HEK293 (cell line): Measurements from ENCODE around the gene KCNJ11.

ENCODE experiments used
- CTCF ChIA-PET: fragments of 350-600 bp; formaldehyde crosslinking; extraction: SDS; loops from one replicate; lab custom pipeline; 2021; ENCODE audit warnings: antibody characterized with exemption; lab: Yijun Ruan, JAX
- POLR2A ChIA-PET: fragments of 300-600 bp; formaldehyde crosslinking; extraction: SDS; loops from one replicate; lab custom pipeline; 2020; ENCODE audit warnings: antibody characterized with exemption, inconsistent platforms; lab: Yijun Ruan, JAX
- H3K27ac ChIP-seq: fragments of 200-500 bp; sonication (Bioruptor generic); 2 replicates; pipeline ENCODE4 v1.5.1; 2014; ENCODE audit warnings: low read depth, low read length, control low read depth, inconsistent platforms; ENCODE audit errors: extremely low read depth
- H3K36me3 ChIP-seq, 2 experiments: fragments of 200-500 bp in 1 of 2; sonication (Bioruptor generic) in 1 of 2; 1 replicate in 1 of 2; 2 replicates in 1 of 2; pipeline ENCODE4 v1.5.1; 2014 to 2017; ENCODE audit warnings: inconsistent platforms in 2 of 2, low read length in 2 of 2; ENCODE audit not compliant: control insufficient read depth in 2 of 2, insufficient read depth in 1 of 2
- H3K4me1 ChIP-seq: fragments of 200-500 bp; sonication (Bioruptor generic); 2 replicates; pipeline ENCODE4 v1.5.1; 2014; ENCODE audit warnings: mild to moderate bottlenecking, low read length, inconsistent platforms; ENCODE audit not compliant: control insufficient read depth, insufficient read depth
- H3K4me3 ChIP-seq: 2 replicates; pipeline ENCODE4 v1.5.1; 2011; ENCODE audit warnings: low read depth, mild to moderate bottlenecking, control low read depth, low read length, moderate library complexity
- H3K9me3 ChIP-seq: fragments of 200-500 bp; sonication (Bioruptor generic); 2 replicates; pipeline ENCODE4 v1.5.1; 2014; ENCODE audit warnings: low read depth, low read length, inconsistent platforms; ENCODE audit not compliant: control insufficient read depth, insufficient read depth
- BCL11A ChIP-seq: fragments of 450-650 bp; formaldehyde crosslinking; IDR thresholded peaks from 2 replicates; pipeline ENCODE4 v1.5.1; 2016; ENCODE audit warnings: low read depth, missing biosample characterization, missing genetic modification characterization
- ELK4 ChIP-seq: IDR thresholded peaks from 2 replicates; pipeline ENCODE4 v1.6.1; 2011; ENCODE audit warnings: mild to moderate bottlenecking, low read depth, low read length, borderline replicate concordance
- INSM2 ChIP-seq: fragments of 450-650 bp; formaldehyde crosslinking; IDR thresholded peaks from 2 replicates; pipeline ENCODE4 v1.5.1; 2016; ENCODE audit warnings: missing biosample characterization, missing genetic modification characterization
- PRDM10 ChIP-seq: fragments of 450-650 bp; formaldehyde crosslinking; IDR thresholded peaks from 2 replicates; pipeline ENCODE4 v1.5.1; 2016; ENCODE audit warnings: missing biosample characterization, missing genetic modification characterization
- YY2 ChIP-seq: fragments of 450-650 bp; formaldehyde crosslinking; IDR thresholded peaks from 2 replicates; pipeline ENCODE4 v1.5.1; 2016; ENCODE audit warnings: missing biosample characterization, missing genetic modification characterization
- ZFP37 ChIP-seq: fragments of 450-650 bp; formaldehyde crosslinking; IDR thresholded peaks from 2 replicates; pipeline ENCODE4 v1.5.1; 2016; ENCODE audit warnings: missing biosample characterization, missing genetic modification characterization
- ZFP41 ChIP-seq: fragments of 450-650 bp; formaldehyde crosslinking; IDR thresholded peaks from 2 replicates; pipeline ENCODE4 v1.5.1; 2016; ENCODE audit warnings: missing biosample characterization, missing genetic modification characterization, borderline replicate concordance
- ZNF2 ChIP-seq: fragments of 450-650 bp; formaldehyde crosslinking; IDR thresholded peaks from 2 replicates; pipeline ENCODE4 v1.5.1; 2016; ENCODE audit warnings: missing biosample characterization, missing genetic modification characterization
- ZNF24 ChIP-seq: fragments of 450-650 bp; formaldehyde crosslinking; IDR thresholded peaks from 2 replicates; pipeline ENCODE4 v1.5.1; 2016; ENCODE audit warnings: missing biosample characterization, missing genetic modification characterization
- ZNF488 ChIP-seq: fragments of 450-650 bp; formaldehyde crosslinking; IDR thresholded peaks from 2 replicates; pipeline ENCODE4 v1.5.1; 2016; ENCODE audit warnings: missing biosample characterization, missing genetic modification characterization
- ZNF610 ChIP-seq: fragments of 450-650 bp; formaldehyde crosslinking; IDR thresholded peaks from 2 replicates; pipeline ENCODE4 v1.5.1; 2016; ENCODE audit warnings: missing biosample characterization, missing genetic modification characterization, borderline replicate concordance
- ZNF645 ChIP-seq: fragments of 450-650 bp; formaldehyde crosslinking; IDR thresholded peaks from 2 replicates; pipeline ENCODE4; 2016; ENCODE audit warnings: missing biosample characterization, missing genetic modification characterization
- ZNF830 ChIP-seq: fragments of 450-650 bp; IDR thresholded peaks from 2 replicates; pipeline ENCODE4 v1.5.0; 2018; ENCODE audit warnings: missing biosample characterization, missing genetic modification characterization, low read depth, mild to moderate bottlenecking, moderate library complexity
- TF ChIP-seq, protein P1 (sequence below): fragments of 450-650 bp; formaldehyde crosslinking; IDR thresholded peaks from 2 replicates; pipeline ENCODE4 v1.5.1; 2016; ENCODE audit warnings: missing biosample characterization, missing genetic modification characterization
- TF ChIP-seq, protein P2 (sequence below): fragments of 450-650 bp; formaldehyde crosslinking; IDR thresholded peaks from 2 replicates; pipeline ENCODE4 v1.5.1; 2016; ENCODE audit warnings: missing biosample characterization, missing genetic modification characterization, low read depth

The KCNJ11 gene

GRCh38 chr11:17421781-17422180 is 33.3 kb upstream of the KCNJ11 start:
- no peak overlapping the region for H3K4me3 ChIP-seq
- CTCF ChIA-PET: interaction anchor here (1.1 to 1.2 kb wide), 2 partner anchors 23 to 37 kb away, joined by 3 read pairs; no protein-coding TSS in a partner anchor
- TF ChIP-seq ZNF610 (tag by site-specific recombination) (no peak), ELK4 (no peak), ZNF24 (tag by site-specific recombination) (no peak), PRDM10 (tag by site-specific recombination) (no peak), ZNF645 (tag by site-specific recombination) (no peak), BCL11A (no peak), ZNF488 (tag by site-specific recombination) (no peak), ZFP41 (tag by site-specific recombination) (no peak), ZNF2 (tag by site-specific recombination) (no peak), INSM2 (tag by site-specific recombination) (no peak), ZFP37 (tag by site-specific recombination) (no peak), ZNF830 (tag by site-specific recombination) (no peak), YY2 (tag by site-specific recombination) (no peak)
- TF ChIP-seq, protein P1, sequence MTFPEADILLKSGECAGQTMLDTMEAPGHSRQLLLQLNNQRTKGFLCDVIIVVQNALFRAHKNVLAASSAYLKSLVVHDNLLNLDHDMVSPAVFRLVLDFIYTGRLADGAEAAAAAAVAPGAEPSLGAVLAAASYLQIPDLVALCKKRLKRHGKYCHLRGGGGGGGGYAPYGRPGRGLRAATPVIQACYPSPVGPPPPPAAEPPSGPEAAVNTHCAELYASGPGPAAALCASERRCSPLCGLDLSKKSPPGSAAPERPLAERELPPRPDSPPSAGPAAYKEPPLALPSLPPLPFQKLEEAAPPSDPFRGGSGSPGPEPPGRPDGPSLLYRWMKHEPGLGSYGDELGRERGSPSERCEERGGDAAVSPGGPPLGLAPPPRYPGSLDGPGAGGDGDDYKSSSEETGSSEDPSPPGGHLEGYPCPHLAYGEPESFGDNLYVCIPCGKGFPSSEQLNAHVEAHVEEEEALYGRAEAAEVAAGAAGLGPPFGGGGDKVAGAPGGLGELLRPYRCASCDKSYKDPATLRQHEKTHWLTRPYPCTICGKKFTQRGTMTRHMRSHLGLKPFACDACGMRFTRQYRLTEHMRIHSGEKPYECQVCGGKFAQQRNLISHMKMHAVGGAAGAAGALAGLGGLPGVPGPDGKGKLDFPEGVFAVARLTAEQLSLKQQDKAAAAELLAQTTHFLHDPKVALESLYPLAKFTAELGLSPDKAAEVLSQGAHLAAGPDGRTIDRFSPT (tag by site-specific recombination): no peak
- TF ChIP-seq, protein P2, sequence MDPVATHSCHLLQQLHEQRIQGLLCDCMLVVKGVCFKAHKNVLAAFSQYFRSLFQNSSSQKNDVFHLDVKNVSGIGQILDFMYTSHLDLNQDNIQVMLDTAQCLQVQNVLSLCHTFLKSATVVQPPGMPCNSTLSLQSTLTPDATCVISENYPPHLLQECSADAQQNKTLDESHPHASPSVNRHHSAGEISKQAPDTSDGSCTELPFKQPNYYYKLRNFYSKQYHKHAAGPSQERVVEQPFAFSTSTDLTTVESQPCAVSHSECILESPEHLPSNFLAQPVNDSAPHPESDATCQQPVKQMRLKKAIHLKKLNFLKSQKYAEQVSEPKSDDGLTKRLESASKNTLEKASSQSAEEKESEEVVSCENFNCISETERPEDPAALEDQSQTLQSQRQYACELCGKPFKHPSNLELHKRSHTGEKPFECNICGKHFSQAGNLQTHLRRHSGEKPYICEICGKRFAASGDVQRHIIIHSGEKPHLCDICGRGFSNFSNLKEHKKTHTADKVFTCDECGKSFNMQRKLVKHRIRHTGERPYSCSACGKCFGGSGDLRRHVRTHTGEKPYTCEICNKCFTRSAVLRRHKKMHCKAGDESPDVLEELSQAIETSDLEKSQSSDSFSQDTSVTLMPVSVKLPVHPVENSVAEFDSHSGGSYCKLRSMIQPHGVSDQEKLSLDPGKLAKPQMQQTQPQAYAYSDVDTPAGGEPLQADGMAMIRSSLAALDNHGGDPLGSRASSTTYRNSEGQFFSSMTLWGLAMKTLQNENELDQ (tag by site-specific recombination): no peak
- POLR2A ChIA-PET: no interaction called here
- H3K9me3 ChIP-seq: no peaks in the 10 kb centered on the region
- peaks cover 3% of the 10 kb centered on the region; the same call in 1 of the 2 replicates for H3K4me1 ChIP-seq
- no peaks in the 10 kb centered on the region for H3K36me3 ChIP-seq
- no peak overlapping the region for H3K27ac ChIP-seq
